Astrocyte of the spinal cord (primary cell): ENCODE measurements around the gene CLDN22.

Experiments
- DNase-seq: peaks from one replicate; pipeline ENCODE4 v3.0.0; 2011; ENCODE audit warnings: low read depth, low spot score
- H3K4me3 ChIP-seq: 2 replicates; pipeline ENCODE4 v1.5.1; 2011; ENCODE audit warnings: low read depth, mild to moderate bottlenecking, low read length, moderate library complexity
- CTCF ChIP-seq: IDR thresholded peaks from 2 replicates; pipeline ENCODE4 v1.5.1; 2012; ENCODE audit warnings: low read depth, mild to moderate bottlenecking, low read length, inconsistent platforms
- in situ Hi-C: cut with HindIII; loops from 2 replicates; pipeline ENCODE4 v1.10.0; 2017; ENCODE audit warnings: low sequenced_read_pairs

CLDN22 gene

GRCh38 chr4:183337833-183338232 is 17.8 kb upstream of the CLDN22 start:
- no peak for TF ChIP-seq CTCF
- H3K4me3 ChIP-seq = no peak overlapping the region
- DNase-seq = no peak
- in situ Hi-C loops = no loop called here

- no peak overlapping the region for H3K4me3 ChIP-seq
- in situ Hi-C loops = no loop called here
- no peak for TF ChIP-seq CTCF
- DNase-seq = no peak
Measured at GRCh38 chr4:183337349-183337748, 17.3 kb upstream of the CLDN22 start.

GRCh38 chr4:183335369-183335940 is 15.4 kb upstream of the CLDN22 start:
- DNase-seq = peak; percentile 86
- H3K4me3 ChIP-seq = no peak overlapping the region
- in situ Hi-C loops = no loop called here
- TF ChIP-seq CTCF = no peak

GRCh38 chr4:183333983-183334382 is 13.9 kb upstream of the CLDN22 start:
- no peak for DNase-seq
- no peak overlapping the region for H3K4me3 ChIP-seq
- TF ChIP-seq CTCF = no peak
- in situ Hi-C loops = no loop called here

- TF ChIP-seq CTCF = no peak
- H3K4me3 ChIP-seq = no peak overlapping the region
- DNase-seq = no peak
- in situ Hi-C loops = no loop called here
Measured at GRCh38 chr4:183333202-183333601, 13.1 kb upstream of the CLDN22 start.

- TF ChIP-seq CTCF = no peak
- in situ Hi-C loops = no loop called here
- DNase-seq = no peak
- no peak overlapping the region for H3K4me3 ChIP-seq
Measured at GRCh38 chr4:183332447-183332846, 12.4 kb upstream of the CLDN22 start.

- in situ Hi-C loops = no loop called here
- no peak for TF ChIP-seq CTCF
- H3K4me3 ChIP-seq = no peak overlapping the region
- DNase-seq = no peak
Measured at GRCh38 chr4:183330841-183331240, 10.8 kb upstream of the CLDN22 start.
